Ascending aorta (tissue), 2 donors: ENCODE results near the gene KCNIP1. TPM values are rescaled to one million over a fixed set of nuclear protein-coding genes. Genes with fewer than 3 reads are reported as not detected.

Source experiments
- DNase-seq, 2 donors: peaks; one replicate each; pipeline ENCODE4 v3.0.0-alpha.2; 2019; ENCODE audit warnings: low spot score in 2 of 2
- H3K27ac ChIP-seq, 2 donors: fragments of 200-600 bp; sonication (generic); one replicate each; pipeline ENCODE4 v1.5.1; 2016 to 2017; ENCODE audit warnings: mild to moderate bottlenecking in 1 of 2
- H3K27me3 ChIP-seq: fragments of 200-600 bp; sonication (generic); one replicate; pipeline ENCODE4 v1.5.1; 2017
- H3K36me3 ChIP-seq, 2 donors: fragments of 200-600 bp; sonication (generic); one replicate each; pipeline ENCODE4 v1.5.1; 2016
- H3K4me1 ChIP-seq, 2 donors: fragments of 200-600 bp; sonication (generic); one replicate each; pipeline ENCODE4 v1.5.1; 2016 to 2017; ENCODE audit warnings: mild to moderate bottlenecking in 1 of 2
- H3K4me3 ChIP-seq, 2 donors: fragments of 200-600 bp; sonication (generic); one replicate each; pipeline ENCODE4 v1.5.1; 2016 to 2017; ENCODE audit warnings: mild to moderate bottlenecking in 1 of 2
- H3K9me3 ChIP-seq, 2 donors: fragments of 200-600 bp; sonication (generic); one replicate each; pipeline ENCODE4 v1.5.1; 2016
- intact Hi-C: fragments of 100-400 bp; cut with DNase I; formaldehyde crosslinking; loops from one replicate; pipeline ENCODE4 v1.15.1; 2023
- total RNA-seq: library from RNA; depleted of rRNA; stranded (reverse); fragments of >200 nt; gene quantifications from one replicate; pipeline ENCODE4 v1.1.0, GENCODE V29; 2016
- TF ChIP-seq, protein P1 (sequence below), 3 experiments: fragments of 200-600 bp in 2 of 3; fragments of 450-650 bp in 1 of 3; sonication (generic) in 2 of 3; IDR thresholded peaks; one replicate each; pipeline ENCODE4 v1.5.1; 2016 to 2019; ENCODE audit warnings: antibody characterized with exemption in 3 of 3, mild to moderate bottlenecking in 1 of 3, moderate library complexity in 1 of 3

The KCNIP1 gene
- total RNA-seq, 1 donor from 2014 or later: not detected

DNA sequence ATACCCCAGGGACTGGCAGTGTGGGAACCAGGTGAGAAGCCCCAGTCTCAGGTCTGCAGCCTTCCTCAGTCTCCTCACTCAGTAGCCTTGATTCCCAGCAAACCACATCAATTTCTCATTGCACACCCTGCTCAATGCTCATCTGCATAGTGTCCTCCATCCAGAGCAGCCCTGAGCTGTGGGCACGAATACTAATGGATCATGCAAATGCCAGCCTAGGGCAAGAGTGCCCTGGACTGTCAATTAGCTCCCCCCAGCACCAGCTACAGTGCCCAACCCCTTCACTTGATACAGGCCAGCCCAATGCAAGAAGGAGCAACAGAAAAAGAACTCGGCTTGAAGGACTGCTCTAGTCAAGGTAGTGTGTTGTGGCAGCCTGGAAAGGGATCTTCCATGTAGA lies 9.8 kb upstream of the KCNIP1 start:
- H3K4me1 ChIP-seq: peaks cover 0 to 2% of the 10 kb centered on the region in 2 donors
- DNase-seq: no peak
- intact Hi-C loops: no loop called here

DNA sequence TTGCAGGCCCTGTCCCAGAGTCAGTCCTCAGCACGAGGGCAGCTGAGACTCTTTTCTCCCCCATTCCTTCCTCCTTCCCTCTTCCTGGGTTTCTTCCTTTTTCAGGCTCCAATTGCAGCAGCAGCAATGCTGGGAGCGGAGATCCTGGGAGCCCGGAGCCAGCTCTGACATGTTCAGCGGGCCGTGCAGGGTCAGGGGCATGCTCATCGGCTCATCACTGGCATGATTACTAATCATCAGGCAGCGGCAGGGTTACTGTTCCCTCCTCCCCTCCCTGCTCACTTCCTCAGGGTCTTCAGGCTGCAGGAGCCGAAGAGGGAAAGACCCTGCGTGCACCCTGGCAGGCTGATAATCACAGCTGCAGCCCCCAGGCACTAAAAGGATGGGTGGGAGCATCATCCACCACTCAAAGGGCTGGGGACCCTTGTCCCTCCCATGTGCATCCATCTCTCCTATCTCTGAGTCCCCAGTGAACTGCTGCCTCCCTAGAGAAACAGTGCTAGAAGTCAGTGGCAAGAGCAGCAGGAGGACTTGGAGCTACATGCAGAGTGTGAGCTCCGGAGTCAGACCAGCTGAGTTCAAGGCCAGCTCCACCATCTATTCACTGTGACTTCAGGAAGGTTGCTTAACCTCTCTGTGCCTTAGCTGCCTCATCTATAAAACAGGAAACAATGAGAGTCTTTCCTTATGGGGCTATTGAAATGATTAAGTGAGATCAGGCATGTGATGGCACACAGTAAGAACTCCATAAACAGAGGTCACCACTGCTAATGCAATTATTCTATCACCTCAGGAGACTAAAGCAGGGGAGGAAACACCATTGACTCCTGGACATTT lies 7.8 kb upstream of the KCNIP1 start:
- peaks cover 0 to 2% of the 10 kb centered on the region in 2 donors for H3K4me1 ChIP-seq
- intact Hi-C loops: no loop called here
- no peaks in the 10 kb centered on the region for H3K9me3 ChIP-seq
- TF ChIP-seq, protein P1, sequence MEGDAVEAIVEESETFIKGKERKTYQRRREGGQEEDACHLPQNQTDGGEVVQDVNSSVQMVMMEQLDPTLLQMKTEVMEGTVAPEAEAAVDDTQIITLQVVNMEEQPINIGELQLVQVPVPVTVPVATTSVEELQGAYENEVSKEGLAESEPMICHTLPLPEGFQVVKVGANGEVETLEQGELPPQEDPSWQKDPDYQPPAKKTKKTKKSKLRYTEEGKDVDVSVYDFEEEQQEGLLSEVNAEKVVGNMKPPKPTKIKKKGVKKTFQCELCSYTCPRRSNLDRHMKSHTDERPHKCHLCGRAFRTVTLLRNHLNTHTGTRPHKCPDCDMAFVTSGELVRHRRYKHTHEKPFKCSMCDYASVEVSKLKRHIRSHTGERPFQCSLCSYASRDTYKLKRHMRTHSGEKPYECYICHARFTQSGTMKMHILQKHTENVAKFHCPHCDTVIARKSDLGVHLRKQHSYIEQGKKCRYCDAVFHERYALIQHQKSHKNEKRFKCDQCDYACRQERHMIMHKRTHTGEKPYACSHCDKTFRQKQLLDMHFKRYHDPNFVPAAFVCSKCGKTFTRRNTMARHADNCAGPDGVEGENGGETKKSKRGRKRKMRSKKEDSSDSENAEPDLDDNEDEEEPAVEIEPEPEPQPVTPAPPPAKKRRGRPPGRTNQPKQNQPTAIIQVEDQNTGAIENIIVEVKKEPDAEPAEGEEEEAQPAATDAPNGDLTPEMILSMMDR (IDR thresholded peaks at IDR 0.05): no peak
- no peak overlapping the region for H3K4me3 ChIP-seq
- no peaks in the 10 kb centered on the region for H3K36me3 ChIP-seq
- no peak overlapping the region for H3K27ac ChIP-seq
- H3K27me3 ChIP-seq: no peaks in the 10 kb centered on the region
- no peak for DNase-seq

More for the DNA sequence above, 9.8 kb upstream of the KCNIP1 start:
- TF ChIP-seq, protein P1 (IDR thresholded peaks at IDR 0.05): no peak
- no peaks in the 10 kb centered on the region for H3K36me3 ChIP-seq
- H3K4me3 ChIP-seq: no peak overlapping the region
- H3K9me3 ChIP-seq: no peaks in the 10 kb centered on the region
- no peak overlapping the region for H3K27ac ChIP-seq
- H3K27me3 ChIP-seq: no peaks in the 10 kb centered on the region

DNA sequence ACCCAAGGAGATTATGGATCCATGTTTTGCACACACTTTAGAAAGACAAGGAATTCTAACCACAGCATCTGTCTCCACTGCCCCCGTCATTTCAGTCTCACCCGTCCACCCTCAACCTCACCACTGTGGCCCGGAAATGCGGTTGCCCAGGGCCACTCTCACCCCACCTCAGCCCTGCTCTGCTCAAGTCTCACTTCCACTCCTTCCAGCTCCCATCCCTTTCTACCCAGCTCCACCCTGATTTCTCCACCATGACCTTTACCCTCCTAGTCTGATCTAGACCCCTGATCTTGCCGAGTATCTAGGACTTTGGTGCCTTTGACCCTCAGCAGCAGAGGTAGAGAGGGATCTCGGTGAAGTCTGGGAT lies 7.2 kb upstream of the KCNIP1 start:
- TF ChIP-seq, protein P1 (IDR thresholded peaks at IDR 0.05): no peak
- H3K9me3 ChIP-seq: no peaks in the 10 kb centered on the region
- intact Hi-C loops: no loop called here

DNA sequence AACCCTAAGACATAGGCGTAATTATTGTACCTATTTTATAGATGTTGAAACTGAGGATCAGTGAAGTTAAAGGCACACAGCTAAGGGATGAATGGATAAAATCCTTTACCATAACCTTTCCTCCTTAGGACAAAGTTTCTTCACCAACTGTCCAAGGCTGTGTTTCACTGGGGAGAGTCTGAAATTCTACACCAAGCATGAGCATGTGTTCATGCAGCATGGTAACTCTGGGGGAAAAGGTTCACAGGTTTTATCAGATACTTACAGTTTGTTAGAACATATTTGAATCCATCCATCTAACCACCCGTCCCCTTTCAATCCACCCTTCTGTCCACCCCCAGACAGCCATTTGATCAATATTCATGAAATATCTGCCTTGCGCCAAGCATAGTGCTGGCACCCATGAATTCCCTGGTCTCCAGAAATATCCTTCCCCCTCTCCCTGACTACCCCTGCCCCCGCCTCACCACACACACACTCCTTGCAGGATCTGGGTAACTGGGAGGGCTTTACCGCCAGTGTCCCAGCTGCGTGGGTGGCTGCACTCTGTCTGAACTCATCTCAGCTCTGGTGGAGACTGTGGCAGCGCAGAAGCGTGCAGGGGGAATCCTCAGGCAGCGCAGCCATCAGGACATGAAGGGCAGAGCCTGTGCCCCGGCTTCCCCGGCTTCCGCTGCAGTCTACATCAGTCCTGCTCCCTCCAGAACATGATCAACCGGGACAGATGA lies 6.3 kb upstream of the KCNIP1 start:
- Histone ChIP-seq H3K36me3 (no peaks in the 10 kb centered on the region), H3K27ac (no peak overlapping the region), H3K9me3 (no peaks in the 10 kb centered on the region), H3K27me3 (no peaks in the 10 kb centered on the region), H3K4me1 (no peaks in the 10 kb centered on the region), H3K4me3 (no peak overlapping the region)
- no peak for DNase-seq
- intact Hi-C loops: no loop called here
- TF ChIP-seq, protein P1 (IDR thresholded peaks at IDR 0.05): no peak

More for the DNA sequence above, 7.2 kb upstream of the KCNIP1 start:
- no peak overlapping the region for H3K27ac ChIP-seq
- no peak overlapping the region for H3K4me3 ChIP-seq
- no peaks in the 10 kb centered on the region for H3K27me3 ChIP-seq
- no peak for DNase-seq
- no peaks in the 10 kb centered on the region for H3K4me1 ChIP-seq
- H3K36me3 ChIP-seq: no peaks in the 10 kb centered on the region

DNA sequence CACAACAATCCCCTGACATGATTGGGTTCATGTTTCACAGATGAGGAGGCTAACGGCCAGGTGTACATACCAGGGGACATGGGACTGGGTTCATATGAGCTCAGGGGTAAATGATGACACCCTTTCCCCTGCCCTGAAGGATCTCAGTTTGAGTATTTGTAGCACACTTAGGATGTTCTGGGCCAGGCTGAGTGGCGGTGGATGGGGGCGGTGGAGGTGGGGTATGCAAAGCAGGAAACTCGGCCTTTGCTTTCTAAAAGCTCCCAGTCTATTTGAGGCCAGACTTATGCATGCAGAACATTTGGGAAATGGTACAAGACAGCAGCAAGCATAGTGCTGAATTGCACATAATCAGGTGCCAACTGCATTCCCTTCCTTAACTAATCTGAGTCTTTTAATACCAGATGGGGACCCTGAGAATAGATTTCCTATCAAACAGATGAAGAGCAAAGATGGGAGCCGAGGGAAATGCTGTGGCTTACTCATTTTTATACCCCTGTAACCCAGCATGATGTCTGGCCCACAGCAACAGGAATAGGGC lies 4.9 kb upstream of the KCNIP1 start:
- Histone ChIP-seq H3K27ac (no peak overlapping the region), H3K36me3 (no peaks in the 10 kb centered on the region), H3K27me3 (no peaks in the 10 kb centered on the region), H3K9me3 (no peaks in the 10 kb centered on the region), H3K4me3 (no peak overlapping the region), H3K4me1 (no peaks in the 10 kb centered on the region)
- TF ChIP-seq, protein P1 (IDR thresholded peaks at IDR 0.05): no peak
- intact Hi-C loops: no loop called here
- no peak for DNase-seq
